Activated CD4-positive, alpha-beta T cell treated with anti-CD3 and anti-CD28 coated beads, Interleukin-2, amount 10 ng/mL, durations not matched to agents 24 days and 14 days (primary cell): ENCODE data around the gene DAGLA. TPM values are rescaled to one million over a fixed set of nuclear protein-coding genes. Genes with fewer than 3 reads are reported as not detected.

Source experiments
- DNase-seq: peaks from one replicate; pipeline ENCODE4 v3.0.0; 2022
- H3K27ac Mint-ChIP-seq: one replicate; pipeline ENCODE4 v1.8.0; 2022; ENCODE audit warnings: mild to moderate bottlenecking, mixed read lengths
- H3K27me3 Mint-ChIP-seq: one replicate; pipeline ENCODE4 v1.8.0; 2022; ENCODE audit warnings: mixed read lengths
- H3K36me3 Mint-ChIP-seq: one replicate; pipeline ENCODE4 v1.8.0; 2022; ENCODE audit warnings: low read depth, mild to moderate bottlenecking, mixed read lengths
- H3K4me1 Mint-ChIP-seq: one replicate; pipeline ENCODE4 v1.8.0; 2021; ENCODE audit warnings: mixed read lengths
- H3K4me3 Mint-ChIP-seq: one replicate; pipeline ENCODE4 v1.8.0; 2022; ENCODE audit warnings: mild to moderate bottlenecking, moderate library complexity, mixed read lengths
- H3K9me3 Mint-ChIP-seq: one replicate; pipeline ENCODE4 v1.8.0; 2021; ENCODE audit warnings: mixed read lengths
- intact Hi-C: fragments of 100-400 bp; cut with micrococcal nuclease; formaldehyde crosslinking; loops from one replicate; pipeline ENCODE4 v1.15.1; 2023
- total RNA-seq: library from RNA; stranded (reverse); gene quantifications from 2 replicates; pipeline ENCODE4 v1.2.3, GENCODE V29; 2022

DAGLA gene
- total RNA-seq, 1 donor from 2014 or later, result 0.14 TPM

DNA sequence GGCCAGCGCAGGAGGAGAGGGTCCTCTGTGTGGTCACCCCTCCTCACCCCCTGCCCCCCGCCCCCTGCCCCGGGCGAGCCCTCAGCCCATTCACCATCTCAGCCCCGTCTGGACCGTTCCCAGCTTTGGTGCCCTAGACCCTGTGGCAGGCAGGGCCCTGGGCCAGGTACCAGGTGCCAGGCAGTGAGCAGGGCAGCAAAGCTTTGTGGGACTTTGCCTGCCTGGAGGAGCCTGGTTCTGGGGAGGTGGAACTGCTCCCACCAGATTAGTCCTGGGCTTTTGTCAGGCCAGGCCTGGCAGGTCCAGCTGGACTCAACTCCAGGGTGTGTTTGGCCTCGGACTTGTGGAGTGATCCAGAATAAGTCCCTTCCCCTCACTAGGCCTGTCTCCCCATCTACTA, 58.6 kb downstream of the DAGLA start:
- no peak overlapping the region for H3K27ac Mint-ChIP-seq
- H3K4me3 Mint-ChIP-seq, result no peak overlapping the region
- no peaks in the 10 kb centered on the region for H3K4me1 Mint-ChIP-seq
- no peaks in the 10 kb centered on the region for H3K9me3 Mint-ChIP-seq
- no peaks in the 10 kb centered on the region for H3K27me3 Mint-ChIP-seq
- no peak for DNase-seq
- intact Hi-C loops, result no loop called here
- no peaks in the 10 kb centered on the region for H3K36me3 Mint-ChIP-seq

DNA sequence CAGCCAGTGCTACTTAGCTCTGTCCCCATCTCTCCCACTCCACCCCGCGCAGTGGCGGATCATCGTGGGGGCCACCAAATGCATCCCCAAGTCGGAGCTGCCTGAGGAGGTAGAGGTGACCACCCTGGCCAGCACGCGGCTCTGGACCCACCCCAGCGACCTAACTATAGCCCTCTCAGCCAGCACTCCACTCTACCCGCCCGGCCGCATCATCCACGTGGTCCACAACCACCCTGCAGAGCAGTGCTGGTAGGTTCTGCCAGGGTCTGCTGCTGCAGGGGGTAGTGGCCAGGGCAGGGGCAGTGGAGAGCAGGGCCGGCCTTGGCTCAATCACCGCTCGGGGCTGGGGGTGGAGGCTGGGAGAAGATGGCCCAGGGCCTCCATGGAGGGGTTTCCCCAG, 59.2 kb downstream of the DAGLA start:
- no peak for DNase-seq
- Mint-ChIP-seq H3K27me3 (no peaks in the 10 kb centered on the region), H3K4me3 (no peak overlapping the region), H3K36me3 (no peaks in the 10 kb centered on the region), H3K9me3 (no peaks in the 10 kb centered on the region), H3K27ac (no peak overlapping the region), H3K4me1 (no peaks in the 10 kb centered on the region)
- intact Hi-C loops, result no loop called here

DNA sequence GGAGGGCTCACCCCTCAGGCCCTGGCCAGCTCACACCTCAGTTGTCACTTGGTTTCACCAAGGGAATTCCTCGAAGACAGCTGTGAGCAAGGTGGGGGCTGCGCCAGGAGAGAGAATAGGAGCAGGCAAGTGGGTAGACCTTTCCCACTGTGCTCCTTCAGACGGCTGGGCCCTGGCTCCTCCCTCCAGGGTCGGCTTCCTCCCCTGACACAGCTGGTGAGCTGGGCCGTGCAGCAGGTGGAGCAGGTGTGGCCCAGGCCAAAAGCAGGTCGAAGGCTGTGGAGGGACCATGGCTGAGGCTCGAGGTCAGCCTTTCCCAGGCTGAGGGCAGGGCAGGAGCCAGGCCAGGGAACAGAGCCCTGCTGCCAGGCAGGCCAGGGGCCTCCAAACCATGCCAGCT, 59.8 kb downstream of the DAGLA start:
- intact Hi-C loops, result no loop called here
- no peak for DNase-seq
- Mint-ChIP-seq H3K9me3 (no peaks in the 10 kb centered on the region), H3K4me1 (no peaks in the 10 kb centered on the region), H3K4me3 (no peak overlapping the region), H3K36me3 (no peaks in the 10 kb centered on the region), H3K27me3 (no peaks in the 10 kb centered on the region), H3K27ac (no peak overlapping the region)

DNA sequence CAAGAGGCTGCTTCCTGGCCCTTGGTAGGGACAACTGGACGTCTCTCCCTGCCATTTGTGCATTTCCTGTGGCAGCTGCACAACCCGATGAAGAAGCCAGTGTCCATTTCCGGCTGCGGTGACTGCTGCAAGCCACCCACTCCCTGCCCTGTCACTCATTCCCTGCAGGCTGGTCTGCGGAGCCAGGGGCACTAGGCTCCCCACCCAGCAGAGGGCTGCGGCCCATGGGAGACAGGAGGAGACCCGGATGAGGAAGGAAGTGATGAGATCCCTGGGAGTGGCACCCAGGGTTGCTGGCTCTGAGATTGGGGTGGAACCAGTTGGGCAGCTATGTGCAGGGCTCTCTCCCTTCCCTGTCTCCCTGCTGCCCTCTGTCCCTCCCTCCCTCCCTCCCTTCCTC, 62.2 kb downstream of the DAGLA start:
- Mint-ChIP-seq H3K9me3 (no peaks in the 10 kb centered on the region), H3K36me3 (no peaks in the 10 kb centered on the region), H3K27ac (no peak overlapping the region), H3K4me3 (no peak overlapping the region), H3K27me3 (no peaks in the 10 kb centered on the region), H3K4me1 (no peaks in the 10 kb centered on the region)
- DNase-seq, result no peak
- intact Hi-C loops, result no loop called here

DNA sequence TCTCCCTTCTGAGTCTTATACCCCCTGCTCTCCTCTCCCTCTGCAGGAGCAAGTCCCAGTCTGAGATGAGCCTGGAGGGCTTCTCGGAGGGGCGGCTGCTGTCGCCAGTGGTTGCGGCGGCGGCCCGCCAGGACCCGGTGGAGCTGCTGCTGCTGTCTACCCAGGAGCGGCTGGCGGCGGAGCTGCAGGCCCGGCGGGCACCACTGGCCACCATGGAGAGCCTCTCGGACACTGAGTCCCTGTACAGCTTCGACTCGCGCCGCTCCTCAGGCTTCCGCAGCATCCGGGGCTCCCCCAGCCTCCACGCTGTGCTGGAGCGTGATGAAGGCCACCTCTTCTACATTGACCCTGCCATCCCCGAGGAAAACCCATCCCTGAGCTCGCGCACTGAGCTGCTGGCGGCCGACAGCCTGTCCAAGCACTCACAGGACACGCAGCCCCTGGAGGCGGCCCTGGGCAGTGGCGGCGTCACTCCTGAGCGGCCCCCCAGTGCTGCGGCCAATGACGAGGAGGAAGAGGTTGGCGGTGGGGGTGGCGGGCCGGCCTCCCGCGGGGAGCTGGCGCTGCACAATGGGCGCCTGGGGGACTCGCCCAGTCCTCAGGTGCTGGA, 63.4 kb downstream of the DAGLA start:
- H3K9me3 Mint-ChIP-seq, result no peaks in the 10 kb centered on the region
- DNase-seq, result no peak
- H3K4me3 Mint-ChIP-seq, result no peak overlapping the region
- H3K27me3 Mint-ChIP-seq, result no peaks in the 10 kb centered on the region
- H3K36me3 Mint-ChIP-seq, result no peaks in the 10 kb centered on the region
- H3K4me1 Mint-ChIP-seq, result no peaks in the 10 kb centered on the region
- H3K27ac Mint-ChIP-seq, result no peak overlapping the region
- intact Hi-C loops, result no loop called here

DNA sequence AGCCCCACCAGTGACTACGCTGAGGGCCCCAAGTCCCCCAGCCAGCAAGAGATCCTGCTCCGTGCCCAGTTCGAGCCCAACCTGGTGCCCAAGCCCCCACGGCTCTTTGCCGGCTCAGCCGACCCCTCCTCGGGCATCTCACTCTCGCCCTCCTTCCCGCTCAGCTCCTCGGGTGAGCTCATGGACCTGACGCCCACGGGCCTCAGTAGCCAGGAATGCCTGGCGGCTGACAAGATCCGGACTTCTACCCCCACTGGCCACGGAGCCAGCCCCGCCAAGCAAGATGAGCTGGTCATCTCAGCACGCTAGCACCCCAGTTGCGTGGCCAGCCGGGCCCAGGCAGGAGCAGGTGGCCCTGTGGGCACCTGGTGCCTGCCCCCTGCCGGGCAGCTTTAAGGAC, 64.0 kb downstream of the DAGLA start:
- Mint-ChIP-seq H3K4me1 (no peaks in the 10 kb centered on the region), H3K36me3 (no peaks in the 10 kb centered on the region), H3K4me3 (no peak overlapping the region), H3K27ac (no peak overlapping the region), H3K9me3 (no peaks in the 10 kb centered on the region), H3K27me3 (no peaks in the 10 kb centered on the region)
- DNase-seq, result no peak
- intact Hi-C loops, result no loop called here

DNA sequence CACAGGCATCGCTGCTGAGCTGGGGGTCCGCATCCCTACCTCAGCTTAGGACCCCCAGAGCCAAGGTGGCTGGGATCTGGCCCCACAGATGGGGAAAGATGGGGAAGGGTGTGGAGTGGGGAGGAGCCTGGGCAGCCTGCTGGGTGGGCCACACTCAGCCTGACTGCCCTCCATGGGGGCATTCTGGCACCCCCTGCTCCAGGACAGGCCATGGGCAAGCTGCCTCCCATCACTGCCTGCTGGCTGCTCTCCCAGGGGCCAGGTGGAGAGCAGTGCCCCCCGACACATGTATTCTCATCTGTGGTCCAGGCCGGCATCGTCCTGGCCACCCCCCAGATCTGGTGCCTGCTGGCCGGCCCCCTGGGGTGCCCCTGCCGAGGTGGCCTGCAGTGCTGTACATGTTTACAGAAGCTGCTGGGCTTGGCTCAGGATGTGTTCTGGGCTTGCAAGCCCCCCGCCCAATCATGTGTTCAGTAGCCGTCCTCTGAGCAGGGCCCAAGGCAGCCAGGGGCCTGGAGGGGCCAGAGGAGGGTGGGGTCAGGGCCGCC, 64.5 kb downstream of the DAGLA start:
- no peak overlapping the region for H3K4me3 Mint-ChIP-seq
- no peak for DNase-seq
- H3K4me1 Mint-ChIP-seq, result no peaks in the 10 kb centered on the region
- no peaks in the 10 kb centered on the region for H3K9me3 Mint-ChIP-seq
- no peak overlapping the region for H3K27ac Mint-ChIP-seq
- H3K36me3 Mint-ChIP-seq, result no peaks in the 10 kb centered on the region
- intact Hi-C loops, result loop anchor here (5.0 kb wide), 1 partner anchor 363 kb away; no protein-coding TSS in a partner anchor
- peaks cover 3% of the 10 kb centered on the region for H3K27me3 Mint-ChIP-seq

DNA sequence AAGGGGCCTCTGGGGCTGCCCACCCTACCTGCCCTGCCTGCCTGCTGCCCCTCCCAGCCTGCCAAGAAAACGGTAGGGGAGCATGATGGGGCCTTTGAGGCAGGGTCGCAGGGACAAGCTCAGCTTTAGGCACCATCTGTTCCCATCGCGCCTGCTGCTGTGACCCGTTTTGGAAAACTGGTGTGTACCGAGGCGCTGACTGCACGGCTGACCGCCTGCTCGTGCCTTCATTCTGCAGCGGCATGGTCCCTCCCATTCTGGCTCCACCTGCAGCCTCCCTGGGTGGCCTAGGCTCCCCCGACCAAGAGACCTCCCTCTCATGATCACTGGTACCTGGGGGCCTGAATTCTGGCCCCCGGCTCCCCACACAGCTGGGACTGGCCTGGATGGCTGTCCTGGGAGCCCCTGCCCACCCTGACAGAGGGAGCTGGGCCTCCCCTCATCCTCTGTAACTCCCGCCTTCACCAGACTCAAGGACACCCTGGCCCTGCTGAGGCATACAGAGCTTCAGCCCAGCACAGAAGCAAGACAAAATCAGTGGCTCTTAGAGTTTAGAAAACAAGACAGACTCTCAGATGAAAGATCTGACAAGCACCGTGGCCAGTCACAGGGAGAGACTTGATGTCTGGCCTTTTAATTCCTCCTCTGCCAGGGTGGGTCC, 65.7 kb downstream of the DAGLA start:
- no peaks in the 10 kb centered on the region for H3K9me3 Mint-ChIP-seq
- H3K36me3 Mint-ChIP-seq, result no peaks in the 10 kb centered on the region
- H3K4me3 Mint-ChIP-seq, result no peak overlapping the region
- H3K27me3 Mint-ChIP-seq, result peaks cover 6% of the 10 kb centered on the region
- DNase-seq, result no peak
- no peaks in the 10 kb centered on the region for H3K4me1 Mint-ChIP-seq
- intact Hi-C loops, result loop anchor here (5.0 kb wide), 1 partner anchor 361 kb away; no protein-coding TSS in a partner anchor
- no peak overlapping the region for H3K27ac Mint-ChIP-seq

DNA sequence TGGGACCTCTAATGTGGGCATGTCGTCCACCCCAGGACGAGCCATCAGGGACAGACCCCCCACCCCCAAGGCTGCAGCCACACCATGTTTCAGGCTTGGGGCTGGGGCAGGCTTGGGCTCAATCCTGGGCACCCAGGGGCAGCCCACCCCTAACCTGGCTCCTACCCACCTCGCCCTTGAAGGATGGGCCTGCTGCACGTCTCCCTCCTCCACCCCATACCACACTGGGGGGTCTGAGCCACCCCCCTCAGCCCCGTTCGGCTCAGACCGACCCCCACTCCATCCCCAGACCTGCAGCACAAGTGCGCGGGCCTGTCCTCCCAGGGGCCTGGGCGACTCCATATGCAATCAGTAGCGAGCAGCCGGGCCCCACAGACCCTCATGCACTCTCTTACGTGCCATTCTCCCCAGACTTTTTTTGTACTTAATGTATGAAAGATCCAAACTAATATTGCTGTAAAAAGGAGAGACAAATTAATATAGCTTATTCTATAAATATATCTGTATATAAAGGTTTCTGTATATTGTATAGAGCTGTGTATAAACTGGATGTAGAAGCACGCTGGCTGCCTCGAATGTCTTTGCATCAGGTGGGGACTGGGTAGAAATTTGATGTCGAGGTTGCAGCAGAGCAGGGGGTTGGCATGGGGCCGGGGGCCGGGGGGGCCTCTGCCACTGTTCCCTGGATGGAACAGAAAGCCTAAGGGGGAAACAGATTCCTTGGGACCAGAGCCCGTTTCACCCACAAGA, 66.4 kb downstream of the DAGLA start:
- no peaks in the 10 kb centered on the region for H3K36me3 Mint-ChIP-seq
- DNase-seq, result no peak
- H3K9me3 Mint-ChIP-seq, result no peaks in the 10 kb centered on the region
- no peak overlapping the region for H3K4me3 Mint-ChIP-seq
- intact Hi-C loops, result loop anchor here (5.0 kb wide), 1 partner anchor 361 kb away; no protein-coding TSS in a partner anchor
- peaks cover 3% of the 10 kb centered on the region for H3K4me1 Mint-ChIP-seq
- no peak overlapping the region for H3K27ac Mint-ChIP-seq
- peaks cover 11% of the 10 kb centered on the region for H3K27me3 Mint-ChIP-seq

DNA sequence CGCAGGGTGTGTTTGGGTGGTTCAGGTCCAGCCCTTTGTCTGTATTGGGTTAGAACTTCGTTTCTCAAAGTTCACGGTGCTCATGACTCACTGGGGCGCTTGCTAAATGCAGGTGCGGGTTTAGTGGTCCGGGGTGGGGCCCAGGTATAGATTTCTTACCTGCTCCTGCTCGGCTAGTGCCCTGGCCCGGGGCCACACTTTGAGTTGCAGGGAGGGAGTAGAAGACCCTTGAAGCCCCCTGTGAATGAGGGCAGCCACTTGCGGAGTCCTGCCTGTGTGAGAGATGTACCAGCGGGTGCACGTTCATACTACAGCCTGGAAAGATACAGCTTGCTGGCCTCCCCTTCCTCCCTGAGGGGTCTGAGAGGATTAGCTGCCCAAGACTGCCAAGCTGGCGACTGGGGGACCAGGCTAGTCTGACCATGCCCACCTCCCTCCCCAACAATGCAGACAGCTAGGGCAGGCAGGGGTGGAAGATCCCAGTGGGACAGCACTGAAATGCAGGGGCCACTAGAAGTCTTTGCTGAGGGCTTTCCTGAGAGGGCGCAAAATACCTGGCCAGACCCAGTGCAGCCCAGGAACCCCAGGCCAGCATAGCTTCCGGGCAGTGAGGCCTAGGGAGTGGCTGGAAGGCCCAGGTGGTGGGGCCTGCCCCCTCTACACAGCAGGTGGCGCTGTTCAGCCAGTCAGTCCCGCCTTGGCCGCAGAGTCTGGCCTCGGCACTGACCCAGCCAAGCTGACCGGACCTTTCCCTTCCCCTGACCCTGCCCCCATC, 67.2 kb downstream of the DAGLA start:
- intact Hi-C loops, result loop anchor here (5.0 kb wide), 1 partner anchor 360 kb away; no protein-coding TSS in a partner anchor
- no peaks in the 10 kb centered on the region for H3K36me3 Mint-ChIP-seq
- no peak overlapping the region for H3K4me3 Mint-ChIP-seq
- peaks cover 13% of the 10 kb centered on the region for H3K27me3 Mint-ChIP-seq
- H3K9me3 Mint-ChIP-seq, result no peaks in the 10 kb centered on the region
- H3K27ac Mint-ChIP-seq, result no peak overlapping the region
- peaks cover 3% of the 10 kb centered on the region for H3K4me1 Mint-ChIP-seq
- peak; percentile 88 for DNase-seq

DNA sequence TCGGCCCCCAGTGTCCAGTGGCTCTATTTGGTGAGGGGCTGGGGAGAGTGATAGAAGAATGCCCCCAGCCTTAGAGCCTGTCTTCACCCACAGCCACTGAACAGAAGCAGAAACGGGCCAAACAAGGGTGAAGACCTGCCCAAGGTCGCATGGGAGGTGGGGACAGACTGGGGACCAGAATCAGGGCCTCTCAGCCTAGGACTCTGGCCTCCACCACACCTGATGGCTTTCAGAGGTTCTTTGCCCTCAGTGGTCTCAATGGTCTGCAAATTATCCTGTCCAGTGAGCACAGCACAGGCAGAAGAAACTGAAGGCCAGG, 67.7 kb downstream of the DAGLA start:
- intact Hi-C loops, result loop anchor here (5.0 kb wide), 1 partner anchor 359 kb away; no protein-coding TSS in a partner anchor
- peaks cover 14% of the 10 kb centered on the region for H3K27me3 Mint-ChIP-seq
- H3K4me3 Mint-ChIP-seq, result no peak overlapping the region
- no peak for DNase-seq
- peaks cover 4% of the 10 kb centered on the region for H3K4me1 Mint-ChIP-seq
- H3K36me3 Mint-ChIP-seq, result no peaks in the 10 kb centered on the region
- no peaks in the 10 kb centered on the region for H3K9me3 Mint-ChIP-seq
- H3K27ac Mint-ChIP-seq, result no peak overlapping the region

DNA sequence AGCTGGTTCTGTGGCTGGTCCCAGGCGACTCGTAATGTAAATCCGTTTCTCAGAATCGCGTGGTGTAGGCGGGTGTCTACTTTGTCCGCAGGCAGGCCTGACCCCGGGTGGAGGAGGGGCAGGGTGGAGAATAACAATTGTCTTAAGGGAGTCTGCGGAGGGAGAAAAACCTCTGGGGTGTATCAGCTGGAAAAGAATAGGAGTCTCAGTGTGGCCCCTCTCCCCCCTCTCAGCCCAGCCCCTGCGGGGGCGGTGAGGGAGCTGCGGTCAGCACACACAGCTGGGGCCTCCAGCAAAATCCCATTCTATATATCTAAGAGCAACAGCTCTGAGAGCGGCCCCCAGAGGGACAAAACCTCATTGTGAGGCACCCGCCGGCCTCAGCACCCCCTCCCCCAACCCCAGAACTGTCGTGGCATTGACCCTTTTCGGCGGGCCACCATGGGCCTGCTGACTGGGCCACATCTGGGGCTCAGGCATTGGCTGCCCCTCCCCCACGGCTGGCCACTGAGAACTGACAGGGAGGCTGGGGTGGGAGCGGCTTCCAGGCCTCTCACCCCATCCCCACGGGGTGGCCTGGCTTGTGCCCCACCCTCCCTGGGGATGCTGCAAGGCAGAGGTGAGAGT, 69.5 kb downstream of the DAGLA start:
- intact Hi-C loops, result loop anchor here (5.0 kb wide), 1 partner anchor 358 kb away; no protein-coding TSS in a partner anchor
- H3K9me3 Mint-ChIP-seq, result no peaks in the 10 kb centered on the region
- H3K27ac Mint-ChIP-seq, result no peak overlapping the region
- no peaks in the 10 kb centered on the region for H3K36me3 Mint-ChIP-seq
- H3K4me1 Mint-ChIP-seq, result peaks cover 5% of the 10 kb centered on the region
- no peak for DNase-seq
- no peak overlapping the region for H3K4me3 Mint-ChIP-seq
- H3K27me3 Mint-ChIP-seq, result peaks cover 25% of the 10 kb centered on the region

DNA sequence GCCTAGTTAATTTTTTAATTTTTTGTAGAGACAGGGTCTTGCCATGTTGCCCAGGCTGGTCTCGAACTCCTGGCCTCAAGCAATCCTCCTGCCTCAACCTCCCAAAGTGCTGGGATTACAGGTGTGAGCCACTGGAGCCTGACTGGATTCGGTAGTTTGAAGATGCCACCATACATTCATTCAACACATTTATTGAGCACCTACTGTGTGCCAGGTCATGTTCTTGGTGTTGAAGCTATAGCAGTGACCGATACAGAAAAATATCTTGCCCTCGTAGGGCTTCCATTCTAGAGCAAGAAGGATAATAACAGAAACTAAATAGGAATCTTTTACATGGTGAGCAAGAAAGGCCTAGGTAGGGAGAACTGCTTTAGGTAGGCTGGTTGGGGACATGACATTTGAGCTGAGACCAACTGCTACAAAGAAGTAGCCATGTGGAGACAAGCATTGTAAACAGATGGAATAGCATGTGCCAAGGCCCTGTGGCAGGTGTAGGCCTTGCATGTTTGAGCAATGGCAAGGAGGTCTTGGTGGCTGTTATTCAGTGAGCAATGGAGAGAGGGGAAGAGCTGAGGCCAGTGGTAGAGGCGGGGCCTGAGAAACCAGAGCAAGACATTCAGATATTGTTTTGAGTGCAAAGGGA, 70.6 kb downstream of the DAGLA start:
- Mint-ChIP-seq H3K27me3 (peaks cover 25% of the 10 kb centered on the region), H3K9me3 (no peaks in the 10 kb centered on the region), H3K27ac (no peak overlapping the region), H3K4me1 (peaks cover 5% of the 10 kb centered on the region), H3K4me3 (peak overlapping the region; percentile 39), H3K36me3 (no peaks in the 10 kb centered on the region)
- intact Hi-C loops, result no loop called here
- DNase-seq, result no peak
